ENCODE results near the gene ATP2B1.
A peak's percentile ranks its signal among the peaks of the same experiment; 100 is the strongest.
"Not testable (repeated sequence)": the region's sequence is repeated elsewhere in the genome, so short reads cannot be mapped to it uniquely, and the experiment has no call there.

Gene ATP2B1

GRCh38 chr12:89708565-89709156 is at the start of gene ATP2B1:
Gene ATP2B1 (minus strand): TSS chr12:89708838. CDS start chr12:89655886, 52,952 bp downstream.
- no peak for TF ChIP-seq CTCF (conservative IDR thresholded peaks at IDR 0.05)
- H3K27ac ChIP-seq = peak within 1 kb of the TSS; percentile 95

- H3K27ac ChIP-seq = not testable (repeated sequence)
Measured at GRCh38 chr12:89757987-89758386, 49.3 kb upstream of the ATP2B1 start.

- TF ChIP-seq CTCF (conservative IDR thresholded peaks at IDR 0.05) = no peak
- no peak overlapping the region for H3K27ac ChIP-seq
Measured at GRCh38 chr12:89756585-89757398, 48.2 kb upstream of the ATP2B1 start.

GRCh38 chr12:89756194-89756584 is 47.6 kb upstream of the ATP2B1 start:
- no peak for TF ChIP-seq CTCF (conservative IDR thresholded peaks at IDR 0.05)
- H3K27ac ChIP-seq = no peak overlapping the region

GRCh38 chr12:89753997-89754396 is 45.4 kb upstream of the ATP2B1 start:
- no peak for TF ChIP-seq CTCF (conservative IDR thresholded peaks at IDR 0.05)
- H3K27ac ChIP-seq = no peak overlapping the region

- TF ChIP-seq CTCF (conservative IDR thresholded peaks at IDR 0.05) = no peak
Measured at GRCh38 chr12:89752341-89752740, 43.7 kb upstream of the ATP2B1 start.

GRCh38 chr12:89750389-89751351 is 42.0 kb upstream of the ATP2B1 start:
- H3K27ac ChIP-seq = no peak overlapping the region
- TF ChIP-seq CTCF (conservative IDR thresholded peaks at IDR 0.05) = no peak

More at GRCh38 chr12:89752341-89752740, 43.7 kb upstream of the ATP2B1 start:
- H3K27ac ChIP-seq = no peak overlapping the region
